Keratinocyte (primary cell): ENCODE results near the gene PNPLA7. TPM values are rescaled to one million over a fixed set of nuclear protein-coding genes. Genes with fewer than 3 reads are reported as not detected.

ENCODE experiments used
- DNase-seq: peaks from one replicate; pipeline ENCODE4 v3.0.0-alpha.2; 2011; ENCODE audit warnings: low read depth, missing footprints, low spot score
- FAIRE-seq: peaks from 2 replicates; lab custom pipeline; 2011; peaks lifted over from hg19 to GRCh38; lab: Jason Lieb, UNC
- H2AFZ ChIP-seq: 2 replicates; pipeline ENCODE4 v1.6.0; 2012; ENCODE audit warnings: low read length, control low read depth, inconsistent platforms; ENCODE audit not compliant: control insufficient read depth
- H3K27ac ChIP-seq: 2 replicates; pipeline ENCODE4 v1.5.1; 2011; ENCODE audit warnings: low read length; ENCODE audit not compliant: control insufficient read depth, insufficient read depth
- H3K27me3 ChIP-seq: 3 replicates; pipeline ENCODE4 v1.6.0; 2011; ENCODE audit warnings: low read length; ENCODE audit not compliant: control insufficient read depth, insufficient read depth; ENCODE audit errors: extremely low read depth
- H3K36me3 ChIP-seq, 2 experiments: 2 replicates in 1 of 2; 3 replicates in 1 of 2; pipeline ENCODE4 v1.5.1; 2011; ENCODE audit warnings: low read length in 2 of 2, mild to moderate bottlenecking in 1 of 2; ENCODE audit not compliant: control insufficient read depth in 2 of 2, insufficient read depth in 2 of 2; ENCODE audit errors: extremely low read depth in 1 of 2
- H3K4me1 ChIP-seq: 3 replicates; pipeline ENCODE4 v1.5.1; 2011; ENCODE audit warnings: low read length; ENCODE audit not compliant: control insufficient read depth, insufficient read depth; ENCODE audit errors: extremely low read depth
- H3K4me2 ChIP-seq: 3 replicates; pipeline ENCODE4 v1.6.0; 2011; ENCODE audit warnings: low read depth, low read length; ENCODE audit not compliant: control insufficient read depth, insufficient read depth; ENCODE audit errors: extremely low read depth
- H3K4me3 ChIP-seq, 3 experiments: fragments of 200-600 bp in 1 of 3; sonication (generic) in 1 of 3; 2 replicates in 2 of 3; 3 replicates in 1 of 3; pipeline ENCODE4 v1.5.1; 2011 to 2016; ENCODE audit warnings: low read length in 3 of 3, mild to moderate bottlenecking in 3 of 3, control low read depth in 2 of 3, inconsistent platforms in 1 of 3, low read depth in 1 of 3, mixed read lengths in 1 of 3, mixed run types in 1 of 3, moderate library complexity in 1 of 3; ENCODE audit not compliant: control insufficient read depth in 2 of 3, insufficient read depth in 2 of 3; ENCODE audit errors: extremely low read depth in 1 of 3
- H3K79me2 ChIP-seq: 2 replicates; pipeline ENCODE4 v1.6.0; 2012; ENCODE audit warnings: low read length; ENCODE audit not compliant: control insufficient read depth, insufficient read depth
- H3K9ac ChIP-seq: 3 replicates; pipeline ENCODE4 v1.6.0; 2011; ENCODE audit warnings: low read length; ENCODE audit not compliant: control insufficient read depth, insufficient read depth; ENCODE audit errors: extremely low read depth
- H3K9me1 ChIP-seq: 3 replicates; pipeline ENCODE4 v1.6.0; 2011; ENCODE audit warnings: low read length; ENCODE audit not compliant: control insufficient read depth, insufficient read depth; ENCODE audit errors: extremely low read depth
- H3K9me3 ChIP-seq: 2 replicates; pipeline ENCODE4 v1.5.1; 2012; ENCODE audit warnings: low read depth, low read length; ENCODE audit not compliant: control insufficient read depth
- H4K20me1 ChIP-seq: 3 replicates; pipeline ENCODE4 v1.6.0; 2011; ENCODE audit warnings: low read length; ENCODE audit not compliant: control insufficient read depth, insufficient read depth; ENCODE audit errors: extremely low read depth
- EZH2 ChIP-seq: IDR thresholded peaks from one replicate; pipeline ENCODE4 v1.6.1; 2012; ENCODE audit warnings: inconsistent platforms, mild to moderate bottlenecking, low read length, moderate library complexity
- dilution Hi-C: fragments of 300-500 bp; cut with MboI; formaldehyde crosslinking; loops from one replicate; pipeline ENCODE4 v1.7.0; 2020; ENCODE audit warnings: low sequenced_read_pairs; ENCODE audit not compliant: extremely low pct_ligation_motif_present
- polyA plus RNA-seq, 5 experiments: library from polyadenylated mRNA; depleted of rRNA in 3 of 5; stranded (reverse) in 3 of 5; stranded (forward) in 1 of 5; unstranded in 1 of 5; fragments of >200 nt; gene quantifications; 1 replicate in 1 of 5; 2 replicates in 3 of 5; 3 replicates in 1 of 5; pipeline versions ENCODE4 v1.2.1 to v1.2.3, GENCODE V29; 2011 to 2012; ENCODE audit warnings: missing spikeins in 2 of 5, low read depth in 1 of 5, low replicate concordance in 1 of 5
- TF ChIP-seq, protein P1 (sequence below), 3 experiments: IDR thresholded peaks in 1 of 3; conservative IDR thresholded peaks in 1 of 3; optimal IDR thresholded peaks in 1 of 3; 2 replicates in 2 of 3; 3 replicates in 1 of 3; pipeline versions ENCODE3 to v1.5.1; 2011; ENCODE audit warnings: low read length in 3 of 3, mild to moderate bottlenecking in 3 of 3, moderate library complexity in 2 of 3, control low read depth in 1 of 3, inconsistent platforms in 1 of 3; ENCODE audit not compliant: insufficient read depth in 2 of 3; ENCODE audit errors: extremely low read depth in 1 of 3

The PNPLA7 gene
- polyA plus RNA-seq, 1 donor (not counting 4 experiments of a cell fraction or from before 2014, with no cell fraction given): 0.34 TPM

DNA sequence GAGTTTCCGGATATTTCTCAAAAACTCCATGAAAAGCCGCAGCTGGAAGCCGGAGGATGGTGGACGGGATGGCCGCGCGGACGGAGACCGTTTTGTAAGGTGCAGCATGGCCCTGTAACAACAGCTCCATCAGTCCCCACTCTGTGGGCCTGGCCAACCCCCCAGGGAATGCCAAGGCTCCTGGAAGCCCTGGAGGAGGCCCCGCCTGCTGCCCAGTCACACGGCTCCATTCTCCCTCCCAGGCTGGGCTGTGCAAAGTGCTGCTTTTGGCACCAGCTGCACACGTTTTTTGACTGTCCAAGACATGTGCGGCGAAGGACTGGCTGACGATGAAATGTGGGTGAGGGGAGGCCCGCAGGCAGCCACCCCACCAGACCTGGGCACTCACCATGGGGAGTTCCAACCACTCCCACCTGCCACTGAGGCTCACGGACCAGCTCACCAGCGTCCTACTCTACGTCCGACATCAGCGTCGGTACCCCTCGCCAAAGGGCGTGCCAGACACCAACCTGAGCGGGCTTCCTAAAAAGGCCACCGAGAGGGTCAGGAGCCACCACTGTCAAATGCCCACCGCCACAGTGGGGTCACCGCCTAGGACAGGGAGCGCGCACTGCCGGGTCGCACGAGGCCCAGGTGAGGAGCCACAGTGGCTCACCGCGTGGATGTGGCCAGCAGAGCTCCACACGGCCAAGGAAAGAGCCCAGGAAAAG is 27.3 kb downstream of the PNPLA7 start:
- Histone ChIP-seq H3K4me2 (no peak overlapping the region), H3K27ac (no peak overlapping the region), H2AFZ (no peak overlapping the region), H3K4me1 (no peaks in the 10 kb centered on the region), H4K20me1 (no peaks in the 10 kb centered on the region), H3K4me3 (no peak overlapping the region), H3K27me3 (no peaks in the 10 kb centered on the region), H3K9me1 (no peaks in the 10 kb centered on the region), H3K36me3 (no peaks in the 10 kb centered on the region), H3K9me3 (no peaks in the 10 kb centered on the region), H3K79me2 (no peaks in the 10 kb centered on the region), H3K9ac (no peak overlapping the region)
- no peak for DNase-seq
- TF ChIP-seq, protein P1, sequence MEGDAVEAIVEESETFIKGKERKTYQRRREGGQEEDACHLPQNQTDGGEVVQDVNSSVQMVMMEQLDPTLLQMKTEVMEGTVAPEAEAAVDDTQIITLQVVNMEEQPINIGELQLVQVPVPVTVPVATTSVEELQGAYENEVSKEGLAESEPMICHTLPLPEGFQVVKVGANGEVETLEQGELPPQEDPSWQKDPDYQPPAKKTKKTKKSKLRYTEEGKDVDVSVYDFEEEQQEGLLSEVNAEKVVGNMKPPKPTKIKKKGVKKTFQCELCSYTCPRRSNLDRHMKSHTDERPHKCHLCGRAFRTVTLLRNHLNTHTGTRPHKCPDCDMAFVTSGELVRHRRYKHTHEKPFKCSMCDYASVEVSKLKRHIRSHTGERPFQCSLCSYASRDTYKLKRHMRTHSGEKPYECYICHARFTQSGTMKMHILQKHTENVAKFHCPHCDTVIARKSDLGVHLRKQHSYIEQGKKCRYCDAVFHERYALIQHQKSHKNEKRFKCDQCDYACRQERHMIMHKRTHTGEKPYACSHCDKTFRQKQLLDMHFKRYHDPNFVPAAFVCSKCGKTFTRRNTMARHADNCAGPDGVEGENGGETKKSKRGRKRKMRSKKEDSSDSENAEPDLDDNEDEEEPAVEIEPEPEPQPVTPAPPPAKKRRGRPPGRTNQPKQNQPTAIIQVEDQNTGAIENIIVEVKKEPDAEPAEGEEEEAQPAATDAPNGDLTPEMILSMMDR (optimal IDR thresholded peaks at IDR 0.05 in 1 of 3, IDR thresholded peaks at IDR 0.05 in 1 of 3, conservative IDR thresholded peaks at IDR 0.05 in 1 of 3; ENCODE audit: extremely low read depth in 1 of 3, insufficient read depth in 2 of 3, low read length in 3 of 3): no peak
- no peak for TF ChIP-seq EZH2
- dilution Hi-C loops: no loop called here
- no peak for FAIRE-seq

DNA sequence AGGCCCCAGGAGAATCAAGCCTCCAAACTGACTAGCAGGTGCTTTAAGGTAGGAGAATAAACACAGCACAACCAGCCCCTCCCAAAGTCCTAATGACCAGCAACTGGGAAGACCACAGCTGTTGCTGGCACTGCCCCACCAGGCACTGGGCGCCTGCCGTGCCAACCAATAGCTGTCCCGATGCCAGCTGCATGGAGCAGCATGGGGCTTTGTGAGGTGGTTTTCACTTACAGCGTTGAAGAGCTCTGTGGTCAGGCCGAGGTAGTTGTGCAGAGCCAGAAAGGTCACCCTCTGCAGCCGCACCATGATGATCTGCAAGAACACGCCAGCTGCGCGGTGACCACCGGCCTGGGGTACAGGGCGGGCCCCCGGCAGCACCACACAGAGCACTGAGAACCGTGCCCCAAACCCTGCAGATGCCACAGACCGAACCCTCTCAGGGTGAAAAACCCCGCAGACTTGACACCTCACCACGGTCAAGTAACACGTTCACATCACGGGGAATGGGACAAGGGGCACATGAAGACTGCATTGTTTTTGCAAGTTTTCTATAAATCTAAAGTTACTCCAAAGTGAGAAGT is 28.7 kb downstream of the PNPLA7 start:
- no peaks in the 10 kb centered on the region for H3K79me2 ChIP-seq
- no peaks in the 10 kb centered on the region for H3K27me3 ChIP-seq
- no peaks in the 10 kb centered on the region for H3K36me3 ChIP-seq
- H4K20me1 ChIP-seq: no peaks in the 10 kb centered on the region
- H3K4me3 ChIP-seq: no peak overlapping the region
- H2AFZ ChIP-seq: no peak overlapping the region
- no peaks in the 10 kb centered on the region for H3K9me1 ChIP-seq
- no peak for DNase-seq
- H3K9ac ChIP-seq: no peak overlapping the region
- H3K4me1 ChIP-seq: no peaks in the 10 kb centered on the region
- no peak for FAIRE-seq
- H3K27ac ChIP-seq: no peak overlapping the region
- no peak overlapping the region for H3K4me2 ChIP-seq
- H3K9me3 ChIP-seq: no peaks in the 10 kb centered on the region
- no peak for TF ChIP-seq EZH2
- TF ChIP-seq, protein P1 (optimal IDR thresholded peaks at IDR 0.05 in 1 of 3, IDR thresholded peaks at IDR 0.05 in 1 of 3, conservative IDR thresholded peaks at IDR 0.05 in 1 of 3; ENCODE audit: extremely low read depth in 1 of 3, insufficient read depth in 2 of 3, low read length in 3 of 3): no peak
- dilution Hi-C loops: no loop called here
